ENCODE results near the gene SPATS2. TPM values are rescaled to one million over a fixed set of nuclear protein-coding genes. Genes with fewer than 3 reads are reported as not detected.
"Not testable (repeated sequence)": the region's sequence is repeated elsewhere in the genome, so short reads cannot be mapped to it uniquely, and the experiment has no call there.

The SPATS2 gene
- total RNA-seq, 2 donors from 2014 or later, result 17.2 to 21.9 TPM

GRCh38 chr12:49416892-49417291, 49.6 kb downstream of the SPATS2 start:
- Histone ChIP-seq H3K4me1 (no peaks in the 10 kb centered on the region), H3K9ac (ENCODE audit: low read depth in 2 of 2, low read length in 2 of 2) (no peak overlapping the region), H3K4me3 (no peak overlapping the region), H3K9me3 (no peaks in the 10 kb centered on the region), H3K36me3 (no peaks in the 10 kb centered on the region), H3K27me3 (no peaks in the 10 kb centered on the region), H3K27ac (no peak overlapping the region)
- TF ChIP-seq, protein P1, sequence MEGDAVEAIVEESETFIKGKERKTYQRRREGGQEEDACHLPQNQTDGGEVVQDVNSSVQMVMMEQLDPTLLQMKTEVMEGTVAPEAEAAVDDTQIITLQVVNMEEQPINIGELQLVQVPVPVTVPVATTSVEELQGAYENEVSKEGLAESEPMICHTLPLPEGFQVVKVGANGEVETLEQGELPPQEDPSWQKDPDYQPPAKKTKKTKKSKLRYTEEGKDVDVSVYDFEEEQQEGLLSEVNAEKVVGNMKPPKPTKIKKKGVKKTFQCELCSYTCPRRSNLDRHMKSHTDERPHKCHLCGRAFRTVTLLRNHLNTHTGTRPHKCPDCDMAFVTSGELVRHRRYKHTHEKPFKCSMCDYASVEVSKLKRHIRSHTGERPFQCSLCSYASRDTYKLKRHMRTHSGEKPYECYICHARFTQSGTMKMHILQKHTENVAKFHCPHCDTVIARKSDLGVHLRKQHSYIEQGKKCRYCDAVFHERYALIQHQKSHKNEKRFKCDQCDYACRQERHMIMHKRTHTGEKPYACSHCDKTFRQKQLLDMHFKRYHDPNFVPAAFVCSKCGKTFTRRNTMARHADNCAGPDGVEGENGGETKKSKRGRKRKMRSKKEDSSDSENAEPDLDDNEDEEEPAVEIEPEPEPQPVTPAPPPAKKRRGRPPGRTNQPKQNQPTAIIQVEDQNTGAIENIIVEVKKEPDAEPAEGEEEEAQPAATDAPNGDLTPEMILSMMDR (IDR thresholded peaks at IDR 0.05), result no peak
- no peak for DNase-seq
- intact Hi-C loops (cut with DNase I), result no loop called here

DNA sequence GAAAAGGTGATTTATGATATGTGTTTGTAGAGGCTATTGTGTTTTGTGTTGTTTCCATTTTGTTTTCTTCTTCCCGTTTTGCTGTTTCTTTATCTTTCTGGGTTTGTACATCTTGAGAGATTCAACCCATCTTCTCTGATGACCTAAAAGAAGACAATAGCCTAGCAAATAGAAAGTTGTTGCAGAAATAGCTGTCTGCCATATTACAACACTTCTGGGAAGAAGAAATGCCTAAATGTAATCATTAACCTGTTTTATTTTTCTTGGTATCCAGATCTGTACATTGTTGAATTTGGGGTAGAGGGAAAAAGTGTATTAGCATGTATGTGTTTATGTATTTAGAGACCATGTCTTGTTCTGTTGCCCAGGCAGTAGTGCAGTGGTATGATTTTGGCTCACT, 50.3 kb downstream of the SPATS2 start:
- TF ChIP-seq, protein P1 (IDR thresholded peaks at IDR 0.05), result no peak
- Histone ChIP-seq H3K9me3 (no peaks in the 10 kb centered on the region), H3K27ac (no peak overlapping the region), H3K4me1 (no peaks in the 10 kb centered on the region), H3K36me3 (no peaks in the 10 kb centered on the region), H3K9ac (ENCODE audit: low read depth in 2 of 2, low read length in 2 of 2) (no peak overlapping the region), H3K4me3 (no peak overlapping the region), H3K27me3 (no peaks in the 10 kb centered on the region)
- intact Hi-C loops (cut with DNase I), result no loop called here
- DNase-seq, result no peak

GRCh38 chr12:49420556-49420955, 53.3 kb downstream of the SPATS2 start:
- no peaks in the 10 kb centered on the region for H3K27me3 ChIP-seq
- DNase-seq, result no peak
- H3K9me3 ChIP-seq, result no peaks in the 10 kb centered on the region
- H3K9ac ChIP-seq (ENCODE audit: low read depth in 2 of 2, low read length in 2 of 2), result no peak overlapping the region
- no peak overlapping the region for H3K27ac ChIP-seq
- TF ChIP-seq, protein P1 (IDR thresholded peaks at IDR 0.05), result no peak
- H3K36me3 ChIP-seq, result no peaks in the 10 kb centered on the region
- H3K4me1 ChIP-seq, result no peaks in the 10 kb centered on the region
- intact Hi-C loops (cut with DNase I), result no loop called here
- no peak overlapping the region for H3K4me3 ChIP-seq

GRCh38 chr12:49422114-49422513, 54.9 kb downstream of the SPATS2 start:
- no peaks in the 10 kb centered on the region for H3K9me3 ChIP-seq
- intact Hi-C loops (cut with DNase I), result no loop called here

DNA sequence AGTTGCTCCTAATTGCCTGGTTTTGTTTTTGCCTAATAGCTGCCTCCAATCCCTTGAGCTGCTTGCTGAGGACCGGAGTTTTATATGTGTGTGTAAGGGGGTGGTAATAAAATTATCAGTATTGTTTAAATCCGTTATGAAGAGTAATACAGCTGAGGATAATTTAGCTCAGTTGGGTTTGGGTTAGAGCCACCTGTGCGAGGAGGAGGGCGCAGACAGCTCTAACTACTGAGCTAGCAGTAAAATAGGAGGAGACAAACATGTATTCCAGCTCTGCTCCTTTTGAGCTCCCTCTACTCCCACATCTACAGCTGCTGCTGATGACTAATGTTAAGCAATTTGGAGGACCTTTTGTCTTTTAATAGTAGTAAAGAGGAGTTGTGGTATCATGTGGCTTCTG, 61.5 kb downstream of the SPATS2 start:
- Histone ChIP-seq H3K36me3 (no peaks in the 10 kb centered on the region), H3K9ac (ENCODE audit: low read depth in 2 of 2, low read length in 2 of 2) (no peak overlapping the region), H3K4me1 (no peaks in the 10 kb centered on the region), H3K27me3 (no peaks in the 10 kb centered on the region), H3K9me3 (no peaks in the 10 kb centered on the region), H3K4me3 (no peak overlapping the region), H3K27ac (no peak overlapping the region)
- no peak for DNase-seq
- intact Hi-C loops (cut with DNase I), result no loop called here
- TF ChIP-seq, protein P1 (IDR thresholded peaks at IDR 0.05), result no peak

More at GRCh38 chr12:49422114-49422513, 54.9 kb downstream of the SPATS2 start:
- Histone ChIP-seq H3K4me1 (no peaks in the 10 kb centered on the region), H3K27me3 (no peaks in the 10 kb centered on the region), H3K27ac (no peak overlapping the region), H3K4me3 (no peak overlapping the region), H3K9ac (ENCODE audit: low read depth in 2 of 2, low read length in 2 of 2) (no peak overlapping the region), H3K36me3 (no peaks in the 10 kb centered on the region)
- DNase-seq, result no peak
- TF ChIP-seq, protein P1 (IDR thresholded peaks at IDR 0.05), result no peak

- Histone ChIP-seq H3K4me3 (no peak overlapping the region), H3K27ac (no peak overlapping the region), H3K36me3 (no peaks in the 10 kb centered on the region), H3K9me3 (no peaks in the 10 kb centered on the region), H3K4me1 (no peaks in the 10 kb centered on the region), H3K9ac (ENCODE audit: low read depth in 2 of 2, low read length in 2 of 2) (no peak overlapping the region), H3K27me3 (no peaks in the 10 kb centered on the region)
- TF ChIP-seq, protein P1 (IDR thresholded peaks at IDR 0.05), result no peak
- DNase-seq, result no peak
- intact Hi-C loops (cut with DNase I), result no loop called here
Observed at GRCh38 chr12:49432616-49433015, 65.4 kb downstream of the SPATS2 start.

- intact Hi-C loops (cut with DNase I); H3K27me3 ChIP-seq; H3K27ac ChIP-seq; H3K4me3 ChIP-seq; H3K9ac ChIP-seq (ENCODE audit: low read depth in 2 of 2, low read length in 2 of 2); H3K4me1 ChIP-seq; DNase-seq; H3K36me3 ChIP-seq; H3K9me3 ChIP-seq: not testable (repeated sequence)
Observed at GRCh38 chr12:49436799-49437198, 69.5 kb downstream of the SPATS2 start.
